ENCODE measurements around the gene WFS1. TPM values are rescaled to one million over a fixed set of nuclear protein-coding genes. Genes with fewer than 3 reads are reported as not detected.

Gene WFS1
- total RNA-seq, 4 donors from 2014 or later, result 124 to 174 (median 132) TPM

GRCh38 chr4:6307230-6307629 lies 37.6 kb downstream of the WFS1 start:
- no peaks in the 10 kb centered on the region for H3K9me3 ChIP-seq
- H3K4me1 ChIP-seq, result peaks cover 5 to 9% of the 10 kb centered on the region in 2 donors
- H3K36me3 ChIP-seq, result peaks cover 11 to 20% of the 10 kb centered on the region in 2 donors
- DNase-seq, result no peak
- intact Hi-C loops (cut with DNase I), result no loop called here
- H3K27me3 ChIP-seq, result no peaks in the 10 kb centered on the region
- 74 to 87% methylated on average over 8 to 11 of the region's 12 CpGs for WGBS, 2 donors
- H3K27ac ChIP-seq, result no peak overlapping the region
- TF ChIP-seq CTCF (IDR thresholded peaks at IDR 0.05) (no peak), POLR2A (IDR thresholded peaks at IDR 0.05) (no peak)
- no peak overlapping the region for H3K4me3 ChIP-seq (replicated peaks in 1 of 3)

- intact Hi-C loops (cut with DNase I), result no loop called here
- no peak overlapping the region for H3K4me3 ChIP-seq (replicated peaks in 1 of 3)
- H3K27me3 ChIP-seq, result no peaks in the 10 kb centered on the region
- WGBS, 2 donors, result 76 to 80% methylated on average over 8 of the region's 8 CpGs
- no peak for DNase-seq
- no peak overlapping the region for H3K27ac ChIP-seq
- peaks cover 4 to 13% of the 10 kb centered on the region in 2 donors for H3K36me3 ChIP-seq
- TF ChIP-seq POLR2A (IDR thresholded peaks at IDR 0.05) (no peak), CTCF (IDR thresholded peaks at IDR 0.05) (no peak)
- peaks cover 5 to 9% of the 10 kb centered on the region in 2 donors for H3K4me1 ChIP-seq
- H3K9me3 ChIP-seq, result no peaks in the 10 kb centered on the region
Observed at GRCh38 chr4:6307891-6308290, 38.2 kb downstream of the WFS1 start.

GRCh38 chr4:6308899-6309643 lies 39.4 kb downstream of the WFS1 start:
- H3K36me3 ChIP-seq, result peaks cover 0 to 3% of the 10 kb centered on the region in 2 donors
- H3K9me3 ChIP-seq, result no peaks in the 10 kb centered on the region
- no peak for TF ChIP-seq POLR2A (IDR thresholded peaks at IDR 0.05)
- TF ChIP-seq CTCF (IDR thresholded peaks at IDR 0.05), result peak in 3 of 6 experiments; percentile 12 to 24 (median 15)
- intact Hi-C loops (cut with DNase I), result no loop called here
- peak overlapping the region in 2 of 3 donors; percentile 12 to 32 for H3K4me3 ChIP-seq (replicated peaks in 1 of 3)
- peak; percentile 54 to 56 for DNase-seq
- no peaks in the 10 kb centered on the region for H3K27me3 ChIP-seq
- 29 to 38% methylated on average over 2 to 11 of the region's 65 CpGs for WGBS, 2 donors
- H3K4me1 ChIP-seq, result peaks cover 5 to 9% of the 10 kb centered on the region in 2 donors
- peak overlapping the region in 1 of 3 donors; percentile 3 for H3K27ac ChIP-seq

GRCh38 chr4:6309777-6310176 lies 40.1 kb downstream of the WFS1 start:
- Histone ChIP-seq H3K36me3 (no peaks in the 10 kb centered on the region), H3K27me3 (no peaks in the 10 kb centered on the region), H3K4me1 (peaks cover 5 to 9% of the 10 kb centered on the region in 2 donors), H3K27ac (no peak overlapping the region), H3K9me3 (no peaks in the 10 kb centered on the region), H3K4me3 (replicated peaks in 1 of 3) (peak overlapping the region in 1 of 3 donors; percentile 32)
- no peak for TF ChIP-seq POLR2A (IDR thresholded peaks at IDR 0.05)
- no peak for TF ChIP-seq CTCF (IDR thresholded peaks at IDR 0.05)
- WGBS, 2 donors, result 88 to 90% methylated on average over 7 of the region's 7 CpGs
- DNase-seq, result no peak
- intact Hi-C loops (cut with DNase I), result no loop called here

GRCh38 chr4:6313216-6313615 lies 43.6 kb downstream of the WFS1 start:
- intact Hi-C loops (cut with DNase I), result no loop called here
- Histone ChIP-seq H3K4me1 (peaks cover 5 to 9% of the 10 kb centered on the region in 2 donors), H3K4me3 (replicated peaks in 1 of 3) (no peak overlapping the region), H3K27ac (no peak overlapping the region), H3K9me3 (no peaks in the 10 kb centered on the region), H3K36me3 (no peaks in the 10 kb centered on the region), H3K27me3 (no peaks in the 10 kb centered on the region)
- no peak for TF ChIP-seq POLR2A (IDR thresholded peaks at IDR 0.05)
- no peak for TF ChIP-seq CTCF (IDR thresholded peaks at IDR 0.05)
- 71 to 76% methylated on average over 6 of the region's 6 CpGs for WGBS, 2 donors
- DNase-seq, result no peak

Data from thyroid gland (tissue), 4 donors.